CD4-positive, alpha-beta T cell treated with Interleukin-17A for 1 hour (primary cell): Measurements from ENCODE around the gene MGAT4B.

ENCODE experiments used
- DNase-seq: peaks from one replicate; pipeline ENCODE4 v3.0.0-alpha.2; 2020

MGAT4B gene

GRCh38 chr5:179767496-179768100, 39.1 kb downstream of the MGAT4B start:
- DNase-seq, result no peak

- no peak for DNase-seq
These were observed 39.8 kb downstream of the MGAT4B start for GRCh38 chr5:179766726-179767455.

GRCh38 chr5:179766021-179766725, 40.5 kb downstream of the MGAT4B start:
- DNase-seq, result no peak

GRCh38 chr5:179765400-179765799, 41.3 kb downstream of the MGAT4B start:
- no peak for DNase-seq

- no peak for DNase-seq
These were observed 42.6 kb downstream of the MGAT4B start for GRCh38 chr5:179764056-179764455.

- DNase-seq, result peak; percentile 72
These were observed 43.3 kb downstream of the MGAT4B start for GRCh38 chr5:179763215-179763945.

- no peak for DNase-seq
These were observed 43.9 kb downstream of the MGAT4B start for GRCh38 chr5:179762781-179763176.

- peak; percentile 39 for DNase-seq
These were observed 44.4 kb downstream of the MGAT4B start for GRCh38 chr5:179762079-179762780.

- DNase-seq, result no peak
These were observed 46.8 kb downstream of the MGAT4B start for GRCh38 chr5:179759581-179760551.

- DNase-seq, result no peak
These were observed 47.7 kb downstream of the MGAT4B start for GRCh38 chr5:179758955-179759354.

- DNase-seq, result no peak
These were observed 51.6 kb downstream of the MGAT4B start for GRCh38 chr5:179755022-179755421.

- DNase-seq, result no peak
These were observed 52.7 kb downstream of the MGAT4B start for GRCh38 chr5:179753971-179754370.

GRCh38 chr5:179749857-179750508, 56.7 kb downstream of the MGAT4B start:
- DNase-seq, result no peak

- no peak for DNase-seq
These were observed 58.9 kb downstream of the MGAT4B start for GRCh38 chr5:179747811-179748210.
